SU-DHL-6 (cell line): ENCODE results near the gene CUX1.

Source experiments
- H2AFZ ChIP-seq: fragments of 200-600 bp; sonication (generic); 2 replicates; pipeline ENCODE4 v1.6.1; 2014; ENCODE audit warnings: low read depth, mild to moderate bottlenecking, moderate library complexity, mixed read lengths, antibody characterized with exemption, low read length; ENCODE audit not compliant: severe bottlenecking
- H3F3A ChIP-seq: fragments of 200-600 bp; shearing (Covaris generic); 2 replicates; pipeline ENCODE4 v1.6.0; 2016; ENCODE audit warnings: antibody characterized with exemption, mild to moderate bottlenecking; ENCODE audit not compliant: insufficient read depth
- H3K27ac ChIP-seq: fragments of 200-600 bp; sonication (generic); 2 replicates; pipeline ENCODE4 v1.5.1; 2016; ENCODE audit warnings: low read depth, mild to moderate bottlenecking, low read length, moderate library complexity, mixed read lengths
- H3K27me3 ChIP-seq: fragments of 200-600 bp; sonication (generic), shearing (Covaris generic); 2 replicates; pipeline ENCODE4 v1.6.0; 2014; ENCODE audit warnings: mild to moderate bottlenecking, low read length
- H3K36me3 ChIP-seq: fragments of 200-600 bp; sonication (generic); 2 replicates; pipeline ENCODE4 v1.6.1; 2014; ENCODE audit warnings: mild to moderate bottlenecking, low read length, mixed read lengths
- H3K4me2 ChIP-seq: fragments of 300-600, 200-600 bp; shearing (Covaris generic), sonication (generic); 2 replicates; pipeline ENCODE4 v1.6.0; 2014; ENCODE audit warnings: low read length, low read depth, mild to moderate bottlenecking; ENCODE audit not compliant: poor library complexity, severe bottlenecking
- H3K4me3 ChIP-seq: fragments of 200-600 bp; sonication (generic); 2 replicates; pipeline ENCODE4 v1.5.1; 2014; ENCODE audit warnings: antibody characterized with exemption, low read length, mild to moderate bottlenecking, mixed read lengths; ENCODE audit not compliant: insufficient read depth, poor library complexity, severe bottlenecking
- H3K79me2 ChIP-seq: fragments of 200-600 bp; sonication (generic); 2 replicates; pipeline ENCODE4 v1.6.1; 2014; ENCODE audit warnings: mild to moderate bottlenecking, low read length, moderate library complexity; ENCODE audit not compliant: insufficient read depth
- H3K9ac ChIP-seq: fragments of 200-600 bp; sonication (generic); 2 replicates; pipeline ENCODE4 v1.7.0; 2014; ENCODE audit warnings: mild to moderate bottlenecking, low read length
- H3K9me2 ChIP-seq: fragments of 200-600 bp; sonication (generic); replicated peaks from 2 replicates; pipeline ENCODE4 v1.6.1; 2014; ENCODE audit warnings: low read length; ENCODE audit not compliant: insufficient read depth
- H3K9me3 ChIP-seq: fragments of 200-600 bp; sonication (generic); 2 replicates; pipeline ENCODE4 v1.6.1; 2014; ENCODE audit warnings: low read length, mixed read lengths; ENCODE audit not compliant: insufficient read depth
- H4K20me1 ChIP-seq: fragments of 200-600 bp; sonication (generic); 2 replicates; pipeline ENCODE4 v1.6.1; 2014; ENCODE audit warnings: low read depth, mild to moderate bottlenecking, antibody characterized with exemption, low read length, moderate library complexity, mixed read lengths
- EZH2phosphoT487 ChIP-seq: fragments of 200-600 bp; sonication (generic), shearing (Covaris generic); conservative IDR thresholded peaks from 2 replicates; pipeline ENCODE4 v1.6.1; 2018; ENCODE audit warnings: mild to moderate bottlenecking, antibody characterized with exemption, low read length, moderate library complexity, mixed read lengths
- TF ChIP-seq, protein P1 (sequence below): fragments of 200-600 bp; sonication (generic); IDR thresholded peaks from one replicate; pipeline ENCODE4 v1.5.1; 2017; ENCODE audit warnings: antibody characterized with exemption, mild to moderate bottlenecking, low read length, moderate library complexity; ENCODE audit not compliant: insufficient read depth, poor library complexity, severe bottlenecking

Gene CUX1

DNA sequence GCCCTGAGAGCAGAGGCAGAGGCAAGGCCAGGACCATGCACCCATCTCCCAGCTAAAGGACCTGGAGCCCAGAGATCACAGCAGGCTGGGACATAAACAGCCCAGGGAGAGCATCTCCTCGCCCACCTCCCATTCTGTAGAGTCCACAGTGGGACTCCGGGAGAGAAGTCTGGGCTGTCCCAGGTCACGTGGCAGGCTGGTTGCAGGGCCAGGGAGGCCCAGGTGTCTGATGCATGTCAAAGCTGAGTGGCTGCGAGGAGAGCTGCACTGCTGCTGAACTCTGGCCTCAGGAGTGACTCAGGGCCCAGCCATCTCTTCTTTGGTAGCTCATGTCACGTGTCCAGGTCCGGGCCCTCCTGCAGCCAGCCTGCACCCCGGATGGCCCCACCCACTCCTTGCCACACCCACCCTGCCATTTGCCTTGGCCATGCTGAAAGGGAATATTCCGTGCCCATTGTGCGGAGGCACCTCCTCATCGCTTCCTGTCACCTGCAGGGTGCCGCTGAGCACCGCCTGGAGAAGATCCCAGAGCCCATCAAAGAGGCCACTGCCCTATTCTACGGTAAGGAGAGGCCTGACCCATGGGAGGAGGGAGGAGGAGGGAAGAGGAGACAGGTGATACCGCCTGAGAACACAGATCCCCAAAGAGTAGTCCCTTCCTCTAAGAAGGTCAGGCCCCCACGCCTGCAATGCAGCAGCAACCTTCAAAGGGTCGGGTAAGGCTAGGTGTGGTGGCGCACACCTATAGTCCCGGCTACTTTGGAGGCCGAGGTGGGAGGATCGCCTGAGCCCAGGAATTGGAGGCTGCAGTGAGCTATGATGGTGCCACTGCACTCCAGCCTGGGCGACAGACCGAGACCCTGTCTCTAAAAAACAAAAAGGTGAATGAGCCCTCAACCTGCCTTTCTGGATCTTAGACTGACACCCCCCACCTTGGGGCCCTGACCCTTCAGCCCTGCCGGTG is 456.6 kb downstream of the CUX1 start:
- H3K4me2 ChIP-seq: no peak overlapping the region
- no peaks in the 10 kb centered on the region for H3K9me3 ChIP-seq
- no peaks in the 10 kb centered on the region for H3K79me2 ChIP-seq
- H3K4me3 ChIP-seq: no peak overlapping the region
- H4K20me1 ChIP-seq: no peaks in the 10 kb centered on the region
- no peaks in the 10 kb centered on the region for H3K27me3 ChIP-seq
- H3K9me2 ChIP-seq: no peaks in the 10 kb centered on the region
- H3K9ac ChIP-seq: no peak overlapping the region
- no peak for TF ChIP-seq EZH2phosphoT487
- TF ChIP-seq, protein P1, sequence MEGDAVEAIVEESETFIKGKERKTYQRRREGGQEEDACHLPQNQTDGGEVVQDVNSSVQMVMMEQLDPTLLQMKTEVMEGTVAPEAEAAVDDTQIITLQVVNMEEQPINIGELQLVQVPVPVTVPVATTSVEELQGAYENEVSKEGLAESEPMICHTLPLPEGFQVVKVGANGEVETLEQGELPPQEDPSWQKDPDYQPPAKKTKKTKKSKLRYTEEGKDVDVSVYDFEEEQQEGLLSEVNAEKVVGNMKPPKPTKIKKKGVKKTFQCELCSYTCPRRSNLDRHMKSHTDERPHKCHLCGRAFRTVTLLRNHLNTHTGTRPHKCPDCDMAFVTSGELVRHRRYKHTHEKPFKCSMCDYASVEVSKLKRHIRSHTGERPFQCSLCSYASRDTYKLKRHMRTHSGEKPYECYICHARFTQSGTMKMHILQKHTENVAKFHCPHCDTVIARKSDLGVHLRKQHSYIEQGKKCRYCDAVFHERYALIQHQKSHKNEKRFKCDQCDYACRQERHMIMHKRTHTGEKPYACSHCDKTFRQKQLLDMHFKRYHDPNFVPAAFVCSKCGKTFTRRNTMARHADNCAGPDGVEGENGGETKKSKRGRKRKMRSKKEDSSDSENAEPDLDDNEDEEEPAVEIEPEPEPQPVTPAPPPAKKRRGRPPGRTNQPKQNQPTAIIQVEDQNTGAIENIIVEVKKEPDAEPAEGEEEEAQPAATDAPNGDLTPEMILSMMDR: no peak
- no peak overlapping the region for H3K27ac ChIP-seq
- H2AFZ ChIP-seq: no peak overlapping the region
- H3K36me3 ChIP-seq: no peaks in the 10 kb centered on the region
- H3F3A ChIP-seq: peaks cover 5% of the 10 kb centered on the region; the same call in 1 of the 2 replicates

DNA sequence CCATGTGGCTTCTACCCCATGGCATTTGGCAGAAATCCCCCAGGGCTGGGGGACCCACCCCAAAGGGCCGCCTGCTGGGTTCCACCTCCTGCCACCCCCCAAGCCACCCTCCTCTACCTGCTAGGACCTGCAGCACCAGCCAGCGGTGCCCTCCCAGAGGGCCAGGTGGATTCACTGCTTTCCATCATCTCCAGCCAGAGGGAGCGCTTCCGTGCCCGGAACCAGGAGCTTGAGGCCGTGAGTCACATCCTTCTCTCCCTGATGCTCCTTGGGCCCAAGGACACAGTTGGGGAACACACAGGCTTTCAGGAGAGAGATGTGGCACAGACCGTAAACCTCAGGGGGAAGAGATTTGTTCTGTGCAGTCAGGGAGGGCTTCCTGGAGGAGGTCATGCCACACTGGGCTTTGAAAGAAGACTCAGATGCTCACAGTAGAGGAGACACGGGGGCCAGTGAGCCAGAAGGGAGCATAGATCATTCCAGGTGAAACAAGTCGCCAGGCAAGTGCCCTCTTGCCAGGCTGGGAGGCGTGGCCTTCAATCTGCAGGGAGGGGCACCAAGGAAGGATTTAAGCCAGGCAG is 457.8 kb downstream of the CUX1 start:
- Histone ChIP-seq H3K79me2 (no peaks in the 10 kb centered on the region), H3K4me3 (no peak overlapping the region), H3K27ac (no peak overlapping the region), H3F3A (peaks cover 13% of the 10 kb centered on the region), H3K9me3 (no peaks in the 10 kb centered on the region), H4K20me1 (no peaks in the 10 kb centered on the region), H3K9me2 (no peaks in the 10 kb centered on the region), H3K36me3 (no peaks in the 10 kb centered on the region), H3K4me2 (no peak overlapping the region), H2AFZ (no peak overlapping the region), H3K9ac (no peak overlapping the region), H3K27me3 (no peaks in the 10 kb centered on the region)
- TF ChIP-seq EZH2phosphoT487: no peak
- TF ChIP-seq, protein P1: no peak

DNA sequence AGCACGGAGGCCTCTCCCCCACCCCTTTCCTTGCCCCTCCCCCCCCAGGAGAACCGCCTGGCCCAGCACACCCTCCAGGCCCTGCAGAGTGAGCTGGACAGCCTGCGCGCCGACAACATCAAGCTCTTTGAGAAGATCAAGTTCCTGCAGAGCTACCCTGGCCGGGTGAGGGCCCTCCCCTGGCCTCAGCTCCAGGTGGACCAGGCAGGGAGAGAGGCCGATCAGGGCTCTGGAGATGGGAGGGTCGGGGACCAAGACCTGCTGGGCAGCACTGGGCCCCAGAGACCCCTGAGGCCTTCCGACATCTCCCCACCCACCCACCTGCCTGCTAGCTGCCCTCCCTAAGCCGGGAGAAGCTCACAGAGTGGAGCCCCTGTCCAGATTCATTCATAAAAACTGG is 460.5 kb downstream of the CUX1 start:
- H3K4me2 ChIP-seq: no peak overlapping the region
- no peak overlapping the region for H3K9ac ChIP-seq
- H3F3A ChIP-seq: peaks cover 13% of the 10 kb centered on the region
- no peaks in the 10 kb centered on the region for H3K36me3 ChIP-seq
- H3K9me3 ChIP-seq: no peaks in the 10 kb centered on the region
- no peaks in the 10 kb centered on the region for H3K9me2 ChIP-seq
- no peak overlapping the region for H3K4me3 ChIP-seq
- no peak overlapping the region for H2AFZ ChIP-seq
- 0 out of 2 replicates have a peak overlapping the region, but pooled peaks have one; percentile 2 for H3K27ac ChIP-seq
- no peaks in the 10 kb centered on the region for H3K27me3 ChIP-seq
- TF ChIP-seq, protein P1: no peak
- no peak for TF ChIP-seq EZH2phosphoT487
- H4K20me1 ChIP-seq: no peaks in the 10 kb centered on the region
- H3K79me2 ChIP-seq: no peaks in the 10 kb centered on the region
